HepG2 (cell line): Measurements from ENCODE around the gene RSPRY1. TPM values are rescaled to one million over a fixed set of nuclear protein-coding genes. Genes with fewer than 3 reads are reported as not detected.

ENCODE experiments used
- ARNT ChIP-seq: fragments of 450-650 bp; IDR thresholded peaks from 2 replicates; pipeline ENCODE4 v1.6.1; 2017
- EED ChIP-seq: sonication (generic); formaldehyde crosslinking; IDR thresholded peaks from 2 replicates; pipeline ENCODE4 v1.5.0; 2020; ENCODE audit warnings: mild to moderate bottlenecking, missing genetic modification reagents
- IRF2 ChIP-seq: IDR thresholded peaks from 2 replicates; pipeline ENCODE4 v1.6.1; 2018; ENCODE audit warnings: missing genetic modification reagents, missing compliant biosample characterization
- NONO ChIP-seq, 2 experiments: fragments of 450-650 bp in 1 of 2; sonication (generic) in 1 of 2; formaldehyde crosslinking in 1 of 2; IDR thresholded peaks in 1 of 2; conservative IDR thresholded peaks in 1 of 2; 2 replicates each; pipeline versions ENCODE4 v1.6.1 to v1.8.0; 2017 to 2022; ENCODE audit warnings: mild to moderate bottlenecking in 1 of 2, missing genetic modification reagents in 1 of 2, moderate library complexity in 1 of 2
- ZC3H4 ChIP-seq: sonication (generic); formaldehyde crosslinking; IDR thresholded peaks from 2 replicates; pipeline ENCODE4 v1.4.0; 2020; ENCODE audit warnings: missing genetic modification reagents, borderline replicate concordance
- ZNF280D ChIP-seq: sonication (generic); formaldehyde crosslinking; IDR thresholded peaks from 2 replicates; pipeline ENCODE4 v1.5.1; 2020; ENCODE audit warnings: mild to moderate bottlenecking, missing genetic modification reagents
- ZNF317 ChIP-seq: sonication (generic); formaldehyde crosslinking; IDR thresholded peaks from 2 replicates; pipeline ENCODE4 v1.5.0; 2020; ENCODE audit warnings: mild to moderate bottlenecking, missing genetic modification reagents
- ZNF710 ChIP-seq: sonication (generic); formaldehyde crosslinking; IDR thresholded peaks from 2 replicates; pipeline ENCODE4 v1.5.0; 2020; ENCODE audit warnings: mild to moderate bottlenecking, missing genetic modification reagents, borderline replicate concordance
- ZNF777 ChIP-seq: sonication (generic); formaldehyde crosslinking; IDR thresholded peaks from 2 replicates; pipeline ENCODE4 v1.4.0; 2020; ENCODE audit warnings: missing genetic modification reagents
- ZSCAN31 ChIP-seq: sonication (generic); formaldehyde crosslinking; IDR thresholded peaks from 2 replicates; pipeline ENCODE4 v1.5.0; 2020; ENCODE audit warnings: low read depth, mild to moderate bottlenecking, missing genetic modification reagents
- polyA plus RNA-seq, 8 experiments: library from polyadenylated mRNA; depleted of rRNA in 3 of 8; stranded (reverse) in 7 of 8; unstranded in 1 of 8; fragments of >200 nt; fragmentation: Illumina TruSeq in 4 of 8; extraction: Trizol in 4 of 8; gene quantifications; 2 replicates each; pipeline versions ENCODE4 v1.2.1 to v1.2.3, GENCODE V29; 2011 to 2016; ENCODE audit warnings: low read depth in 4 of 8, missing spikeins in 1 of 8, mixed read lengths in 1 of 8; ENCODE audit not compliant: insufficient read depth in 1 of 8
- total RNA-seq, 5 experiments: library from RNA; depleted of rRNA; stranded (reverse); fragments of >200 nt; fragmentation: Illumina TruSeq; extraction: Trizol; gene quantifications; 2 replicates each; pipeline ENCODE4 v1.2.3, GENCODE V29; 2016; ENCODE audit warnings: low read depth in 1 of 5
- TF ChIP-seq, protein P1 (sequence below): sonication (generic); formaldehyde crosslinking; IDR thresholded peaks from 2 replicates; pipeline ENCODE4 v1.4.0; 2020; ENCODE audit warnings: missing genetic modification reagents, borderline replicate concordance
- TF ChIP-seq, protein P2 (sequence below): IDR thresholded peaks from 2 replicates; pipeline ENCODE4 v1.4.0; 2020; ENCODE audit warnings: mild to moderate bottlenecking, missing genetic modification reagents
- TF ChIP-seq, protein P3 (sequence below): sonication (generic); formaldehyde crosslinking; IDR thresholded peaks from 2 replicates; pipeline ENCODE4 v1.4.0; 2020; ENCODE audit warnings: missing genetic modification reagents
- TF ChIP-seq, protein P4 (sequence below): sonication (generic); formaldehyde crosslinking; IDR thresholded peaks from 2 replicates; pipeline ENCODE4 v1.8.0; 2022; ENCODE audit warnings: mild to moderate bottlenecking, missing genetic modification reagents, moderate library complexity

The RSPRY1 gene
- total and polyA plus RNA-seq, 2 of the 13 experiments (the other 11 are each of a cell fraction or from before 2014, with no cell fraction given) = 53.4 to 61.0 TPM

- TF ChIP-seq ZNF710 (CRISPR knock-in tag) (0 out of 2 replicates have a peak, but pooled peaks have one; percentile 36), NONO (IDR thresholded peaks at IDR 0.05) (no peak), NONO (CRISPR knock-in tag; conservative IDR thresholded peaks at IDR 0.05) (no peak), ZNF777 (CRISPR knock-in tag) (no peak), ZSCAN31 (CRISPR knock-in tag) (no peak), ZNF317 (CRISPR knock-in tag) (no peak), IRF2 (CRISPR knock-in tag) (peak; percentile 73; the same call in 1 of the 2 replicates), ZC3H4 (CRISPR knock-in tag) (no peak), ARNT (no peak), EED (CRISPR knock-in tag) (no peak), ZNF280D (no peak)
- TF ChIP-seq, protein P1, sequence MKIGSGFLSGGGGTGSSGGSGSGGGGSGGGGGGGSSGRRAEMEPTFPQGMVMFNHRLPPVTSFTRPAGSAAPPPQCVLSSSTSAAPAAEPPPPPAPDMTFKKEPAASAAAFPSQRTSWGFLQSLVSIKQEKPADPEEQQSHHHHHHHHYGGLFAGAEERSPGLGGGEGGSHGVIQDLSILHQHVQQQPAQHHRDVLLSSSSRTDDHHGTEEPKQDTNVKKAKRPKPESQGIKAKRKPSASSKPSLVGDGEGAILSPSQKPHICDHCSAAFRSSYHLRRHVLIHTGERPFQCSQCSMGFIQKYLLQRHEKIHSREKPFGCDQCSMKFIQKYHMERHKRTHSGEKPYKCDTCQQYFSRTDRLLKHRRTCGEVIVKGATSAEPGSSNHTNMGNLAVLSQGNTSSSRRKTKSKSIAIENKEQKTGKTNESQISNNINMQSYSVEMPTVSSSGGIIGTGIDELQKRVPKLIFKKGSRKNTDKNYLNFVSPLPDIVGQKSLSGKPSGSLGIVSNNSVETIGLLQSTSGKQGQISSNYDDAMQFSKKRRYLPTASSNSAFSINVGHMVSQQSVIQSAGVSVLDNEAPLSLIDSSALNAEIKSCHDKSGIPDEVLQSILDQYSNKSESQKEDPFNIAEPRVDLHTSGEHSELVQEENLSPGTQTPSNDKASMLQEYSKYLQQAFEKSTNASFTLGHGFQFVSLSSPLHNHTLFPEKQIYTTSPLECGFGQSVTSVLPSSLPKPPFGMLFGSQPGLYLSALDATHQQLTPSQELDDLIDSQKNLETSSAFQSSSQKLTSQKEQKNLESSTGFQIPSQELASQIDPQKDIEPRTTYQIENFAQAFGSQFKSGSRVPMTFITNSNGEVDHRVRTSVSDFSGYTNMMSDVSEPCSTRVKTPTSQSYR (CRISPR knock-in tag) = peak; percentile 10; the same call in 1 of the 2 replicates
- TF ChIP-seq, protein P2, sequence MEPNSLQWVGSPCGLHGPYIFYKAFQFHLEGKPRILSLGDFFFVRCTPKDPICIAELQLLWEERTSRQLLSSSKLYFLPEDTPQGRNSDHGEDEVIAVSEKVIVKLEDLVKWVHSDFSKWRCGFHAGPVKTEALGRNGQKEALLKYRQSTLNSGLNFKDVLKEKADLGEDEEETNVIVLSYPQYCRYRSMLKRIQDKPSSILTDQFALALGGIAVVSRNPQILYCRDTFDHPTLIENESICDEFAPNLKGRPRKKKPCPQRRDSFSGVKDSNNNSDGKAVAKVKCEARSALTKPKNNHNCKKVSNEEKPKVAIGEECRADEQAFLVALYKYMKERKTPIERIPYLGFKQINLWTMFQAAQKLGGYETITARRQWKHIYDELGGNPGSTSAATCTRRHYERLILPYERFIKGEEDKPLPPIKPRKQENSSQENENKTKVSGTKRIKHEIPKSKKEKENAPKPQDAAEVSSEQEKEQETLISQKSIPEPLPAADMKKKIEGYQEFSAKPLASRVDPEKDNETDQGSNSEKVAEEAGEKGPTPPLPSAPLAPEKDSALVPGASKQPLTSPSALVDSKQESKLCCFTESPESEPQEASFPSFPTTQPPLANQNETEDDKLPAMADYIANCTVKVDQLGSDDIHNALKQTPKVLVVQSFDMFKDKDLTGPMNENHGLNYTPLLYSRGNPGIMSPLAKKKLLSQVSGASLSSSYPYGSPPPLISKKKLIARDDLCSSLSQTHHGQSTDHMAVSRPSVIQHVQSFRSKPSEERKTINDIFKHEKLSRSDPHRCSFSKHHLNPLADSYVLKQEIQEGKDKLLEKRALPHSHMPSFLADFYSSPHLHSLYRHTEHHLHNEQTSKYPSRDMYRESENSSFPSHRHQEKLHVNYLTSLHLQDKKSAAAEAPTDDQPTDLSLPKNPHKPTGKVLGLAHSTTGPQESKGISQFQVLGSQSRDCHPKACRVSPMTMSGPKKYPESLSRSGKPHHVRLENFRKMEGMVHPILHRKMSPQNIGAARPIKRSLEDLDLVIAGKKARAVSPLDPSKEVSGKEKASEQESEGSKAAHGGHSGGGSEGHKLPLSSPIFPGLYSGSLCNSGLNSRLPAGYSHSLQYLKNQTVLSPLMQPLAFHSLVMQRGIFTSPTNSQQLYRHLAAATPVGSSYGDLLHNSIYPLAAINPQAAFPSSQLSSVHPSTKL (CRISPR knock-in tag) = peak; percentile 93
- TF ChIP-seq, protein P3, sequence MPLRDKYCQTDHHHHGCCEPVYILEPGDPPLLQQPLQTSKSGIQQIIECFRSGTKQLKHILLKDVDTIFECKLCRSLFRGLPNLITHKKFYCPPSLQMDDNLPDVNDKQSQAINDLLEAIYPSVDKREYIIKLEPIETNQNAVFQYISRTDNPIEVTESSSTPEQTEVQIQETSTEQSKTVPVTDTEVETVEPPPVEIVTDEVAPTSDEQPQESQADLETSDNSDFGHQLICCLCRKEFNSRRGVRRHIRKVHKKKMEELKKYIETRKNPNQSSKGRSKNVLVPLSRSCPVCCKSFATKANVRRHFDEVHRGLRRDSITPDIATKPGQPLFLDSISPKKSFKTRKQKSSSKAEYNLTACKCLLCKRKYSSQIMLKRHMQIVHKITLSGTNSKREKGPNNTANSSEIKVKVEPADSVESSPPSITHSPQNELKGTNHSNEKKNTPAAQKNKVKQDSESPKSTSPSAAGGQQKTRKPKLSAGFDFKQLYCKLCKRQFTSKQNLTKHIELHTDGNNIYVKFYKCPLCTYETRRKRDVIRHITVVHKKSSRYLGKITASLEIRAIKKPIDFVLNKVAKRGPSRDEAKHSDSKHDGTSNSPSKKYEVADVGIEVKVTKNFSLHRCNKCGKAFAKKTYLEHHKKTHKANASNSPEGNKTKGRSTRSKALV = no peak
- TF ChIP-seq, protein P4, sequence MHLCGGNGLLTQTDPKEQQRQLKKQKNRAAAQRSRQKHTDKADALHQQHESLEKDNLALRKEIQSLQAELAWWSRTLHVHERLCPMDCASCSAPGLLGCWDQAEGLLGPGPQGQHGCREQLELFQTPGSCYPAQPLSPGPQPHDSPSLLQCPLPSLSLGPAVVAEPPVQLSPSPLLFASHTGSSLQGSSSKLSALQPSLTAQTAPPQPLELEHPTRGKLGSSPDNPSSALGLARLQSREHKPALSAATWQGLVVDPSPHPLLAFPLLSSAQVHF (CRISPR knock-in tag) = no peak
Measured at GRCh38 chr16:57194512-57194911, 8.4 kb downstream of the RSPRY1 start (continued).
